Activated T-cell treated with anti-CD3 and anti-CD28 coated beads, Interleukin-2, amount 50 U/mL, for 24 hours (primary cell): Measurements from ENCODE around the gene C1orf174.
A peak's percentile ranks its signal among the peaks of the same experiment; 100 is the strongest.

ENCODE experiments used
- DNase-seq: peaks from one replicate; pipeline ENCODE4 v3.0.0-alpha.2; 2020
- H3K27ac Mint-ChIP-seq: 2 replicates; pipeline ENCODE4 v1.8.0; 2020; ENCODE audit warnings: mild to moderate bottlenecking, mixed read lengths
- H3K27me3 Mint-ChIP-seq: 2 replicates; pipeline ENCODE4 v1.8.0; 2020; ENCODE audit warnings: mixed read lengths
- H3K36me3 Mint-ChIP-seq: 2 replicates; pipeline ENCODE4 v1.8.0; 2020; ENCODE audit warnings: low read depth, mixed read lengths
- H3K4me1 Mint-ChIP-seq: 2 replicates; pipeline ENCODE4 v1.8.0; 2020; ENCODE audit warnings: low read depth, mixed read lengths
- H3K4me3 Mint-ChIP-seq: 2 replicates; pipeline ENCODE4 v1.8.0; 2020; ENCODE audit warnings: mild to moderate bottlenecking, moderate library complexity, mixed read lengths
- H3K9me3 Mint-ChIP-seq: 2 replicates; pipeline ENCODE4 v1.8.0; 2020; ENCODE audit warnings: mixed read lengths

C1orf174 gene

GRCh38 chr1:3884966-3885365 is 15.1 kb downstream of the C1orf174 start:
- Mint-ChIP-seq H3K9me3 (no peaks in the 10 kb centered on the region), H3K27me3 (no peaks in the 10 kb centered on the region), H3K36me3 (peaks cover 80% of the 10 kb centered on the region), H3K4me1 (peaks cover 14% of the 10 kb centered on the region), H3K4me3 (no peak overlapping the region), H3K27ac (peak overlapping the region; percentile 70)
- no peak for DNase-seq

- no peaks in the 10 kb centered on the region for H3K27me3 Mint-ChIP-seq
- peaks cover 85% of the 10 kb centered on the region for H3K36me3 Mint-ChIP-seq
- peak overlapping the region; percentile 53 for H3K27ac Mint-ChIP-seq
- H3K9me3 Mint-ChIP-seq, result peaks cover 3% of the 10 kb centered on the region
- no peak for DNase-seq
- H3K4me3 Mint-ChIP-seq, result no peak overlapping the region
- peaks cover 8% of the 10 kb centered on the region for H3K4me1 Mint-ChIP-seq
These were observed 16.7 kb downstream of the C1orf174 start for GRCh38 chr1:3883194-3883925.

GRCh38 chr1:3881193-3881480 is 18.9 kb downstream of the C1orf174 start:
- H3K27me3 Mint-ChIP-seq, result no peaks in the 10 kb centered on the region
- no peak overlapping the region for H3K27ac Mint-ChIP-seq
- H3K4me3 Mint-ChIP-seq, result no peak overlapping the region
- H3K36me3 Mint-ChIP-seq, result peaks cover 85% of the 10 kb centered on the region
- no peak for DNase-seq
- H3K9me3 Mint-ChIP-seq, result peaks cover 3% of the 10 kb centered on the region
- peaks cover 8% of the 10 kb centered on the region for H3K4me1 Mint-ChIP-seq

GRCh38 chr1:3880429-3881192 is 19.5 kb downstream of the C1orf174 start:
- H3K27ac Mint-ChIP-seq, result no peak overlapping the region
- peaks cover 3% of the 10 kb centered on the region for H3K9me3 Mint-ChIP-seq
- H3K4me3 Mint-ChIP-seq, result no peak overlapping the region
- DNase-seq, result no peak
- H3K36me3 Mint-ChIP-seq, result peaks cover 85% of the 10 kb centered on the region
- no peaks in the 10 kb centered on the region for H3K27me3 Mint-ChIP-seq
- peaks cover 8% of the 10 kb centered on the region for H3K4me1 Mint-ChIP-seq

GRCh38 chr1:3879787-3880428 is 20.2 kb downstream of the C1orf174 start:
- Mint-ChIP-seq H3K27me3 (no peaks in the 10 kb centered on the region), H3K9me3 (peaks cover 3% of the 10 kb centered on the region), H3K36me3 (peaks cover 85% of the 10 kb centered on the region), H3K4me3 (no peak overlapping the region), H3K27ac (no peak overlapping the region), H3K4me1 (peaks cover 6% of the 10 kb centered on the region)
- DNase-seq, result no peak

- no peak overlapping the region for H3K4me3 Mint-ChIP-seq
- H3K4me1 Mint-ChIP-seq, result peaks cover 3% of the 10 kb centered on the region
- no peak for DNase-seq
- H3K27me3 Mint-ChIP-seq, result no peaks in the 10 kb centered on the region
- H3K36me3 Mint-ChIP-seq, result peaks cover 81% of the 10 kb centered on the region
- H3K27ac Mint-ChIP-seq, result no peak overlapping the region
- peaks cover 3% of the 10 kb centered on the region for H3K9me3 Mint-ChIP-seq
These were observed 21.0 kb downstream of the C1orf174 start for GRCh38 chr1:3879099-3879498.

GRCh38 chr1:3876716-3877115 is 23.4 kb downstream of the C1orf174 start:
- H3K4me1 Mint-ChIP-seq, result peaks cover 3% of the 10 kb centered on the region
- DNase-seq, result no peak
- H3K9me3 Mint-ChIP-seq, result peaks cover 3% of the 10 kb centered on the region
- no peaks in the 10 kb centered on the region for H3K27me3 Mint-ChIP-seq
- H3K27ac Mint-ChIP-seq, result no peak overlapping the region
- H3K4me3 Mint-ChIP-seq, result no peak overlapping the region
- peaks cover 85% of the 10 kb centered on the region for H3K36me3 Mint-ChIP-seq

- Mint-ChIP-seq H3K27me3 (no peaks in the 10 kb centered on the region), H3K27ac (no peak overlapping the region), H3K36me3 (peaks cover 88% of the 10 kb centered on the region), H3K9me3 (peaks cover 3% of the 10 kb centered on the region), H3K4me3 (no peak overlapping the region), H3K4me1 (no peaks in the 10 kb centered on the region)
- no peak for DNase-seq
These were observed 25.3 kb downstream of the C1orf174 start for GRCh38 chr1:3874736-3875135.

GRCh38 chr1:3872546-3872945 is 27.5 kb downstream of the C1orf174 start:
- H3K27ac Mint-ChIP-seq, result no peak overlapping the region
- peaks cover 85% of the 10 kb centered on the region for H3K36me3 Mint-ChIP-seq
- no peak overlapping the region for H3K4me3 Mint-ChIP-seq
- H3K27me3 Mint-ChIP-seq, result no peaks in the 10 kb centered on the region
- no peaks in the 10 kb centered on the region for H3K4me1 Mint-ChIP-seq
- H3K9me3 Mint-ChIP-seq, result no peaks in the 10 kb centered on the region
- no peak for DNase-seq

- Mint-ChIP-seq H3K4me1 (no peaks in the 10 kb centered on the region), H3K27me3 (no peaks in the 10 kb centered on the region), H3K4me3 (no peak overlapping the region), H3K27ac (no peak overlapping the region), H3K9me3 (no peaks in the 10 kb centered on the region), H3K36me3 (peaks cover 87% of the 10 kb centered on the region)
- no peak for DNase-seq
These were observed 28.6 kb downstream of the C1orf174 start for GRCh38 chr1:3871451-3871805.

- Mint-ChIP-seq H3K4me3 (no peak overlapping the region), H3K36me3 (peaks cover 79% of the 10 kb centered on the region), H3K4me1 (no peaks in the 10 kb centered on the region), H3K9me3 (no peaks in the 10 kb centered on the region), H3K27ac (no peak overlapping the region), H3K27me3 (no peaks in the 10 kb centered on the region)
- no peak for DNase-seq
These were observed 30.2 kb downstream of the C1orf174 start for GRCh38 chr1:3869751-3870301.

GRCh38 chr1:3868464-3869006 is 31.5 kb downstream of the C1orf174 start:
- DNase-seq, result no peak
- Mint-ChIP-seq H3K27me3 (no peaks in the 10 kb centered on the region), H3K4me1 (peaks cover under 1% of the 10 kb centered on the region), H3K9me3 (no peaks in the 10 kb centered on the region), H3K4me3 (no peak overlapping the region), H3K36me3 (peaks cover 73% of the 10 kb centered on the region), H3K27ac (no peak overlapping the region)

GRCh38 chr1:3865606-3866160 is 34.4 kb downstream of the C1orf174 start:
- H3K9me3 Mint-ChIP-seq, result no peaks in the 10 kb centered on the region
- H3K36me3 Mint-ChIP-seq, result peaks cover 64% of the 10 kb centered on the region
- no peak overlapping the region for H3K27ac Mint-ChIP-seq
- no peak overlapping the region for H3K4me3 Mint-ChIP-seq
- DNase-seq, result no peak
- no peaks in the 10 kb centered on the region for H3K27me3 Mint-ChIP-seq
- H3K4me1 Mint-ChIP-seq, result peaks cover 5% of the 10 kb centered on the region

GRCh38 chr1:3864884-3865283 is 35.2 kb downstream of the C1orf174 start:
- Mint-ChIP-seq H3K4me1 (peaks cover 5% of the 10 kb centered on the region), H3K27me3 (no peaks in the 10 kb centered on the region), H3K9me3 (no peaks in the 10 kb centered on the region), H3K36me3 (peaks cover 58% of the 10 kb centered on the region), H3K4me3 (no peak overlapping the region), H3K27ac (no peak overlapping the region)
- no peak for DNase-seq
